Type B pancreatic cell (in vitro differentiated cells): ENCODE data around the gene CLEC2D. TPM values are rescaled to one million over a fixed set of nuclear protein-coding genes. Genes with fewer than 3 reads are reported as not detected.
"Not testable (repeated sequence)": the region's sequence is repeated elsewhere in the genome, so short reads cannot be mapped to it uniquely, and the experiment has no call there.

Experiments
- DNase-seq: peaks from one replicate; pipeline ENCODE4 v3.0.0; 2021; ENCODE audit warnings: mixed read lengths; ENCODE audit not compliant: unreplicated experiment; ENCODE audit errors: extremely low spot score
- H3K27ac Mint-ChIP-seq: 2 replicates; pipeline ENCODE4 v1.8.0; 2021; ENCODE audit warnings: mild to moderate bottlenecking, mixed read lengths
- H3K27me3 Mint-ChIP-seq: 2 replicates; pipeline ENCODE4 v1.8.0; 2021; ENCODE audit warnings: mixed read lengths
- H3K36me3 Mint-ChIP-seq: 2 replicates; pipeline ENCODE4 v1.8.0; 2021; ENCODE audit warnings: mixed read lengths
- H3K4me1 Mint-ChIP-seq: one replicate; pipeline ENCODE4 v1.8.0; 2021; ENCODE audit warnings: mixed read lengths; ENCODE audit not compliant: unreplicated experiment
- H3K4me3 Mint-ChIP-seq: 2 replicates; pipeline ENCODE4 v1.8.0; 2021; ENCODE audit warnings: mild to moderate bottlenecking, mixed read lengths
- H3K9me3 Mint-ChIP-seq: 2 replicates; pipeline ENCODE4 v1.8.0; 2021; ENCODE audit warnings: mixed read lengths
- total RNA-seq: library from RNA; stranded (reverse); gene quantifications from 2 replicates; pipeline ENCODE4 v1.2.1, GENCODE V29; 2021; ENCODE audit warnings: low replicate concordance
- TF ChIP-seq, protein P1 (sequence below): fragments of 200-600 bp; sonication (generic); conservative IDR thresholded peaks from 2 replicates; pipeline ENCODE4 v1.5.0; 2021; ENCODE audit warnings: antibody characterized with exemption, mild to moderate bottlenecking

Gene CLEC2D
- total RNA-seq, 1 donor from 2014 or later, result 10.3 TPM

DNA sequence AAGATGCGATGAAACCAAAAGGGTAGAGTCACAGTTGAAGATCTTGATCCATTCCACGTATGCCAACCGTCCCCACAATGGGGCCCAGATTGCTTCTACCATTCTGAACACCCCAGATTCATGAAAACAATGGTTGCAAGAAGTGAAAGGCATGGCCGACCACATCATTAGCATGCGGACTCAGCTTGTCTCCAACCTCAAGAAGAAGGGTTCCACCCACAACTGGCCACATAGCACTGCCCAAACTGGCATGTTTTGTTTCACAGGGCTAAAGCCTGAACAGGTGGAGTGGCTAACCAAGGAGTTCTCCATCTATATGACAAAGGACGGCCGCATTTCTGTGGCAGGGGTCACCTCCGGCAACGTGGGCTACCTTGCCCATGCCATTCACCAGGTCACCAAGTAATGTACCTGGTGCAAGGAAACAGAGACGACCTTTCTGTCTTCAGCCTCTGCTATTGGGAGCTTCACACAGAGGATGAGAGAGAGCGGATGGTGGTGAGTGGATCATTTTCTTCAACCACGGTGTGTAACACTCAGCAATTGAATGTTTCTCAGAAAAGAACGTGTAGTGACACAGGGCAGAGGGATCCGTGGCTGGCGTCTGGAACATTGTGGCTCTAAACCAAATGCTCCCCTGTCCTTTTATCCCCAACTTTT lies 26.8 kb upstream of the CLEC2D start:
- TF ChIP-seq, protein P1, sequence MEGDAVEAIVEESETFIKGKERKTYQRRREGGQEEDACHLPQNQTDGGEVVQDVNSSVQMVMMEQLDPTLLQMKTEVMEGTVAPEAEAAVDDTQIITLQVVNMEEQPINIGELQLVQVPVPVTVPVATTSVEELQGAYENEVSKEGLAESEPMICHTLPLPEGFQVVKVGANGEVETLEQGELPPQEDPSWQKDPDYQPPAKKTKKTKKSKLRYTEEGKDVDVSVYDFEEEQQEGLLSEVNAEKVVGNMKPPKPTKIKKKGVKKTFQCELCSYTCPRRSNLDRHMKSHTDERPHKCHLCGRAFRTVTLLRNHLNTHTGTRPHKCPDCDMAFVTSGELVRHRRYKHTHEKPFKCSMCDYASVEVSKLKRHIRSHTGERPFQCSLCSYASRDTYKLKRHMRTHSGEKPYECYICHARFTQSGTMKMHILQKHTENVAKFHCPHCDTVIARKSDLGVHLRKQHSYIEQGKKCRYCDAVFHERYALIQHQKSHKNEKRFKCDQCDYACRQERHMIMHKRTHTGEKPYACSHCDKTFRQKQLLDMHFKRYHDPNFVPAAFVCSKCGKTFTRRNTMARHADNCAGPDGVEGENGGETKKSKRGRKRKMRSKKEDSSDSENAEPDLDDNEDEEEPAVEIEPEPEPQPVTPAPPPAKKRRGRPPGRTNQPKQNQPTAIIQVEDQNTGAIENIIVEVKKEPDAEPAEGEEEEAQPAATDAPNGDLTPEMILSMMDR, result no peak
- Mint-ChIP-seq H3K9me3 (peaks cover 10% of the 10 kb centered on the region), H3K27ac (no peak overlapping the region), H3K27me3 (no peaks in the 10 kb centered on the region), H3K4me3 (no peak overlapping the region), H3K36me3 (peaks cover 15% of the 10 kb centered on the region), H3K4me1 (peaks cover 4% of the 10 kb centered on the region)
- DNase-seq, result no peak

DNA sequence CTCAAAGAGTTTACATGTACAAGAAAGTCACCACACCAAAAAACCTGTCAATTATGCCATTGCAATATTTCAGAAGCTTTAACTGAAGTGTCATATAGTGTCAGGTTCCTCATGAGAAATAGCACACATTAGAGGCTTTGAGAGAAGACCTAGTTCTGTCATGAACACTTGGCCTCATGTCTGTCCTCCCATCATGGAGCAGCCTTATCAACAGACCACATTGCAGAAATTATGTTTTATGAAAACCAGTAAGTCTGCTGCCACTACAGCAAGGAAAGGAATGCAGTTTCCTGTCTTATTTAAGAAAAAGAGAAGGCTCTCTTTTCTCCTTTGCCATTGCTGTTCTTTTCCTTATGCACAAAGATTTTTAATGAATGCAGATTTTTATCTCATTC lies 26.2 kb upstream of the CLEC2D start:
- TF ChIP-seq, protein P1, result no peak
- Mint-ChIP-seq H3K27ac (no peak overlapping the region), H3K4me3 (no peak overlapping the region), H3K36me3 (peaks cover 14% of the 10 kb centered on the region), H3K9me3 (peaks cover 7% of the 10 kb centered on the region), H3K27me3 (no peaks in the 10 kb centered on the region), H3K4me1 (peaks cover 4% of the 10 kb centered on the region)
- DNase-seq, result no peak

DNA sequence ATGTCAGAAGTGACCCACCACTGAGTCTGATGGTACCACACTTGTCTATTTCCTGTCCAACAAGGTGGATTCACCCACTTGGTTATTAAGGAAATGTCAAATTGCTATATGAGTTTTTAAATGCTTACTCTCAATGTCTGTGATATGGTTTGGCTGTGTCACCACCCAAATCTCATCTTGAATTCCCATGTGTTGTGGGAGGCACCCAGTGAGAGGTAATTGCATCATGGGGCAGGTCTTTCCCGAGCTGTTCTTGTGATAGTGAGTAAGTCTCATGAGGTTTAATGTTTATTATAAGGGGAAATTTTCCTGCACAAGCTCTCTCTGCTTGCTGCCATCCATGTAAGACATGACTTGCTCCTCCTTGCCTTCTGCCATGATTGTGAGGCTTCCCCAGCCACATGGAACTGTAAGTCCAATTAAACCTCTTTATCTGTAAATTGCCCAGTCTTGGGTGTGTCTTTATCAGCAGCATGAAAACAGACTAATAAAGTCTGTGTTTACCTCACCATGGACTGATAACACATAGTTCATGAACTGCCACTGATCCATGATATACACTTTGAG lies 24.4 kb upstream of the CLEC2D start:
- DNase-seq, H3K9me3 Mint-ChIP-seq, H3K27ac Mint-ChIP-seq, H3K36me3 Mint-ChIP-seq, H3K4me1 Mint-ChIP-seq, H3K27me3 Mint-ChIP-seq: not testable (repeated sequence)
- H3K4me3 Mint-ChIP-seq, result peak overlapping the region; percentile 10

DNA sequence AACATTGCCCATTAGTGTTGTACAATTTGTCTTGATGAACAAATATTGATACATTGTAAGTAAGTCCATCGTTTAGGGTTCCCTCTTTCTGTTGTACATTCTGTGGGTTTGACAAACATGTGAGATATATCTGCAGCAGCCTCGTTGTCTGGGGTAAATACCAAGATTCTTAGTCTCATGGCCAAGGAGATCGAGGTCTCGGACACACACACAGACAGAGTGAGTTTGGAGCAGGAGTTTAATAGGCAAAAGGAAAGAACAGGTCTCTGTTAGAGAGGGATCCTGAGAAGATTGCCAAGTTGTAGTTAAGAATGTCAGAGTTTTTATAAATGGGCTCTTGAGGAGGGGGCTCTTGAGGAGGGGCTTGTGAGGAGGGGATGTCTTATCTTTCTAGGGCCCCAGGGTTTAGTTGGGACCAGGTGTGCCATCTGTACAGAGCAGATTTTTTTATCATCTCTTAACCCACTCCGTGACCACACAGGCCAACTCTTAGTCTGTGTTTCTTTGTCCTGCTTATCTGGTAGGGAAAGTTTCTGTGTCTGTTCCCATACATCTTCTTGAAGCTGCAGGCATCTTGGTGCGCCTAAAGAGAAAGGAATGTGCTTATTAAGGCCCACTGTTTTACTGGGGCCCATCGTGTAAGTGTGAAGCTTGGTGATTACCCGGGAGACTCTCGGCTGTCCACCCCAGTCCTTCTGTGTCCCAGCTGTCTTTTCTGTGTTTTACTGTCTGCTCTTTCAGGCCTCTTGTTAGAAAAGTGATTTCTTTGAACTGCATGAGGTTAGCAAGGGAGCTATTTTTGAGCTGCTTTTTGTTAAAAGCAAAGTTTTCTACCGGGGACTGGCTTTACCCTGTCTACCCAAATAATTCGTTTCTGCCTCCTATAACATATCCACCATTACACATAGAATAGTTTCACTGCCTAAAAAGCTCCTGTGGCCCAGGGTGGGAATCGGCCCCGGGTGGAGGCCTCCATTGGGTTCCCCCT lies 22.4 kb upstream of the CLEC2D start:
- H3K4me3 Mint-ChIP-seq, result peak overlapping the region; percentile 86
- no peak for DNase-seq

DNA sequence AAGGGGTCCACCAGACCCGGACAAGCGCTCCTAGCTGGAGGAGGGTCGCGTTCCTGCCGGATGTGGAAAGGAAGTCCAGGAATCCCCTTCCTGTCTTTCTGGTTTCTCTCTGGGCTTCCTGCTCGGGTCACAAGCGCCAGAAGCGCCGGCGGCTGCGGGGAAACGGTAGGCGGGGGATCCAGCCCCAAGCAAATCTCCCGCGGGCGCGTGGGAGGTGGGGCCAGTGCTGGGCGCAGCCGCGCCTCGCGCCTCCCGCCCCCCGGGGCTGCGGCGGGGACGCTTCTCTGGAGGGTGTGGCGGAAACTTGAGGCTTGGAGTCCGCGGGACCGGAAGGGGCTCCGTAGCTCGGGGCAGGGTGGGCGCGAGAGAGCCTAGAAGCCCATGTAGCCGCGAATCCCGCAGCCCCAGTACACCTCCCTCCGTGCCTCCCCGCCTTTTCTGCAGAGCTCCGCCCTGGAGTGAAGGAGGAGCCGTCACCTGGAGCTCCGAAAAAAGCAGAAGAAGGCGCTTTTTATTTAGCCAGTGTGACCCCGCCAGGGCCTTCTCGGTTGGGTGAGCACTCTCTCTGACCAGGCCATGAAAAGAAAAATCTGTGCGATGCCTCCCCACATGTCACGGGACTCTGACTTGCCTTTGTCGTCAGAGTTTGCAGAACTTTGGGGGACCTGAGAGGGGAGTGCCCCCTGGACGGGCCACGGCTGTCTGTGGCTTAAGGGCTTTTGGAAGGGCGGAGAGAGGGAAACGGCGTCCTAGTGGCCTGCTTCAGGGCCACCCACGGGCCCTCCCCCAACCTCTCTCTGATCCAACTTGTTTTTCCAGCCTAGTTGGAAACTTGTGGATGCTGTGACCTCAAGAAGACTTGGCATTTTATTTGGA lies 21.4 kb upstream of the CLEC2D start:
- peaks cover 21% of the 10 kb centered on the region for H3K36me3 Mint-ChIP-seq
- H3K27me3 Mint-ChIP-seq, result no peaks in the 10 kb centered on the region
- peak overlapping the region; percentile 98 for H3K27ac Mint-ChIP-seq
- H3K4me1 Mint-ChIP-seq, result peaks cover 12% of the 10 kb centered on the region
- peak overlapping the region; percentile 86 for H3K4me3 Mint-ChIP-seq
- TF ChIP-seq, protein P1, result peak; percentile 17
- H3K9me3 Mint-ChIP-seq, result peaks cover 4% of the 10 kb centered on the region
- peak; percentile 86 for DNase-seq

More for the DNA sequence above, 22.4 kb upstream of the CLEC2D start:
- H3K27me3 Mint-ChIP-seq, result no peaks in the 10 kb centered on the region
- peak overlapping the region; percentile 98 for H3K27ac Mint-ChIP-seq
- peaks cover 12% of the 10 kb centered on the region for H3K4me1 Mint-ChIP-seq
- H3K9me3 Mint-ChIP-seq, result peaks cover 4% of the 10 kb centered on the region
- TF ChIP-seq, protein P1, result no peak
- H3K36me3 Mint-ChIP-seq, result peaks cover 18% of the 10 kb centered on the region
